NCI-H128 (cell line): Measurements from ENCODE around the gene LRRC10B.

Experiments
- DNase-seq: peaks from one replicate; lab custom pipeline; 2025; ENCODE audit not compliant: unreplicated experiment; lab: John Stamatoyannopoulos, UW

Gene LRRC10B

DNA sequence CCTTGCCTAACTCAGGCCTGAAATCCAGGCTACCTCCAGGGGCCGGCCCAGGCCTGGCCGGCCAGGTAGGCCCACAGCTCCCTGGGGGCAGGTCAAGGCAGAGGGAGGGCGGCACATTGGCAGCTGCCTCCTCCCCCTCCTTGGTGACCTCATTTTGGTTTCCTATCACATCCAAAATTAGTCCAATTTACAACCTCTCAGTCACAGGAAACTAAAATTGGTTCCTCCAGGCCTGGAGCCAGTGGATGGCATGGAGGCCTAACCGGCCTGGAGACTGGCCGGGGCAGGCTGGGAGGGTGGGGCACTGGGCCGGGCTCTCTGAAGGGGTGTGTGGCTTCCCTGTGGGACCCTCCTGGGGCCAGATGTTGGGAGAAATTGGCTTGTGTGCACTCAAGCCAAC is 35.9 kb downstream of the LRRC10B start:
- no peak for DNase-seq

DNA sequence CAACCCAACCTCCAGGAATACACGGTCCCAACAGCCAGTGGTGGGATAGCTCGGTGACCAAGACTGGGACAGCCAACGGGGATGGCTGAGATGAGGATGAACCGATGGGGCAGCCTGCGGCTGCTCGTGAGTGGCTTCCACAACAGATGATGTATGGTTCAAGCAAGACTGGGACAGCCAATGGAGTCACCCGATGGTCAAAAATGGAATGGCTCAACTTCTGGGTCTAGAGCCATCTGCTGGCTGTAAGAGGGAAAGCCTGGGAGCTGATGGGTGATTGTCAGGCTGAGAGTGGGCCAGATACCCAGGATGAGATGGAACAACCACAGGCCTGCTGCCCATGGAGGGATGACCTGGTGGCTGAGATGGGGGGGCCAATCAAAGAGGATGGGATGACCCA is 36.8 kb downstream of the LRRC10B start:
- no peak for DNase-seq

DNA sequence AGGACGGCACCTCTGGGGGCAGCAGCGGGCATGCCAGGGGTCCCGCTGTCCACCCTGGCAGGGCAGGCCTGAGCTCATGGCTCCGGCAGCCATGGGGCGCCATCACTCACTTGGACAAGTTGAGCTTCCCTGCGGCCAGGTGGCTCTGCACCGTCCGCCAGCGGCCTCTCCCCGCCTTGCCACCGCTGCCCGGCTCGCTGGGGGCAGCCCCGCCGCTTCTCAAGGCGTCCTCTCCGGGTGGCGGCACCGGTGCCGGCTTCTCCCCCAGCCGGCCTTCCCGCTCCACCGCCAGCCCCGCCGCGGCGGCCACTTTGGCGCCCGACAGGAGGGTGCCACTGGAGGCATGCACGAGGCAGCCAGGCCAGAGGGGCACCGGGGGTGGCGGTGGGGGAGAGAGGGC is 37.4 kb downstream of the LRRC10B start:
- no peak for DNase-seq

DNA sequence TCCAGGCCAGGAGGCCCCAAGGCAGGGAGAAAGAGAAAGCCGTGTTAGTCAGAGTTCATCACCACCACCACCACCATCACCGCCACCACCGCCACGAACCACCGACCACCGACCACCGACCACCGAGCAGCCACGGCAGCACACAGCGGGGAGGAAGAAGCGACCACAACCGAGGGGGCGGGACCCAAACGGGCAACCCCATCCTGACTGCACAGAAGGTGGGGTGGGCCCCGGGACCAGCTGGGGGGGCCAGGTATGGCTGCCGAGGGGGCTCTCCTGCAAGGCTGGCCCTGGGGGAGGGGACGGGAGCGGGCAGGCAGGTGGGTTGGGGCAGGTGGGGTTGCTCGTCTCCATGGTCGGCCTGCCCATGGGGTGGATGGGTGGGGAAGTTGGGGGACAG is 38.1 kb downstream of the LRRC10B start:
- no peak for DNase-seq

DNA sequence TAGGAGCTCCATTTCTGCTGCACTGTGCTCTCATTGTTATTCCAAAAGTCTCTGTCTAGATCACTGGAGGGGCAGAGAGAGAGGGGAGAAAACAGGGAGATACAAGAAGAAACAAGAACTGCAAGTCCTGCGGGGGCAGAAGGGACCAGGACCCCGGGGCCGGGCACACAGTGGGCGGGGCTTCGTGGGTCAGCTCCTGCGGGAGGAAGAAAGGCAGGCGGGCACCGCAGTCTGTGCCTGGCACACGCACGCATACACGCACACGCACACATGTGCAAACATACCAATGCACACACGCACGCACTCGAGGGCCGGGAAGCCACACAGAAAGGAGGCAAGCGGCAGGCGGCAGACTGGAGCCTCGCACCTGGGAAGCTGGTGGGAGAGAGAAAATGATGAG is 38.7 kb downstream of the LRRC10B start:
- no peak for DNase-seq

GRCh38 chr11:61549177-61549576 is 40.6 kb downstream of the LRRC10B start:
- DNase-seq: no peak

DNA sequence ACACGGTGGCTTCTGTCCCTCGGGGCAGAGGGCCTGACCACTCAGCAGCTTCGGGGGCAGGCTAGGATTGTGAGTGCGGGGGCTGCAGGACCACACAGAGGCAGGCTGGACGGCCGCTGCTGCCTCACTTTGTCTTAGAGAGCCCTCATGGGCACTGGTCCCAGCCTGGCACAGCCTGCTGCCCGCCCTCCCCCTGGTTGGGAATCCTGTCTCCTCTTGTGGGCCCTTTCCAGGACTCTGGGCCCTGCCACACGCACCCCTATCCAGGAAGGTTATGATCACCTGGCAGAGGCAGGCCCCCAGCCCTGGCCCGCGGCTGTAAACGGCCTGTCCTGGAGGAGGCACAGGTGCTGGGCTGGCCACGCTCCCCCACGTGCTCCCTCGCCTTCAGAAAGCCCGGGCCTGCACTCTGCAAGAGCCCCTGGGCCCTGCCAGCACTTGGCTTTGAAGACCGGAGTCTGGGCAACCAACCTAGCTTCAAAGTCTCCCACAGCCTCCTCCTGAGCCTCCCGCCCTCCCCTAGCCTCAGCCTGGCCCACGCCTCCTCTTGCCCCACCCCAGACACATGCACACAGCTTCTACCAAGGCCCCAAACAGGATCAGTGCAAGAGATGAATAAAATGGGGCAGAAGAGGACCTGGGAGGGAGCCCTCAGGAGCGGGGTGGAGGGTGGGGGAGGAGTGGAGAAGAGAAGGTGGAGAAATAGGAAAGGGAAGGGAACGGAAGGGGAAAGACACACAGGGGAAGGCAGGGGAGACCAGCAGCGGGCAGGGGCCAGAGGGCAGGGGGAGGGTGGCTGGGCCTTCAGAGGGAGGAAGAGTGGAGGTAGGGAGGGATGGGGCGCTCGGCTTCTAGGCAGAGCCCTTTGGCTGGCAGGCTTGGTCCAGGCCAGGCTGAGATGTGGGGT is 41.4 kb downstream of the LRRC10B start:
- DNase-seq: no peak

- no peak for DNase-seq
Measured at GRCh38 chr11:61550665-61551227, 42.2 kb downstream of the LRRC10B start.

DNA sequence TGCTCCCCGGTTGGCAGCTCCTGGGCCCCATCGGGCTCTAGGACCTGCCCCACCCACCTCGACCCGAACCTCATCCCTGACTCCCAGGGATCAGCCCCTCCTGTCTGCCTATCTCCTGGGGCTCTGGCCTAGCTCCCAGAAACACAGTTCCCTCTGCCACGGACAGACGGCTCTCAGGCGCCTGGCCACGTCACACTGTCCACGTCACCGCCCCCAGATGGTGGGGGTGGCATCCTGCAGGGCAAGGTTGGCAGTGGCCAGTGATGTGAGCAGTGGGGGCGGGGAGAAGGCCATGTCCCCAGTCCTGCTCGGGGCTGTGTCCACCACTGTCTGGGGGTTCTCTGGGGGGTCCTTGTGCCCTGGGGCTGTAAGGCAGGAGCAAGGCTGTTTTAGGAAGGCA is 43.1 kb downstream of the LRRC10B start:
- no peak for DNase-seq

- DNase-seq: no peak
Measured at GRCh38 chr11:61552108-61552635, 43.6 kb downstream of the LRRC10B start.

- no peak for DNase-seq
Measured at GRCh38 chr11:61553373-61554171, 45.0 kb downstream of the LRRC10B start.

DNA sequence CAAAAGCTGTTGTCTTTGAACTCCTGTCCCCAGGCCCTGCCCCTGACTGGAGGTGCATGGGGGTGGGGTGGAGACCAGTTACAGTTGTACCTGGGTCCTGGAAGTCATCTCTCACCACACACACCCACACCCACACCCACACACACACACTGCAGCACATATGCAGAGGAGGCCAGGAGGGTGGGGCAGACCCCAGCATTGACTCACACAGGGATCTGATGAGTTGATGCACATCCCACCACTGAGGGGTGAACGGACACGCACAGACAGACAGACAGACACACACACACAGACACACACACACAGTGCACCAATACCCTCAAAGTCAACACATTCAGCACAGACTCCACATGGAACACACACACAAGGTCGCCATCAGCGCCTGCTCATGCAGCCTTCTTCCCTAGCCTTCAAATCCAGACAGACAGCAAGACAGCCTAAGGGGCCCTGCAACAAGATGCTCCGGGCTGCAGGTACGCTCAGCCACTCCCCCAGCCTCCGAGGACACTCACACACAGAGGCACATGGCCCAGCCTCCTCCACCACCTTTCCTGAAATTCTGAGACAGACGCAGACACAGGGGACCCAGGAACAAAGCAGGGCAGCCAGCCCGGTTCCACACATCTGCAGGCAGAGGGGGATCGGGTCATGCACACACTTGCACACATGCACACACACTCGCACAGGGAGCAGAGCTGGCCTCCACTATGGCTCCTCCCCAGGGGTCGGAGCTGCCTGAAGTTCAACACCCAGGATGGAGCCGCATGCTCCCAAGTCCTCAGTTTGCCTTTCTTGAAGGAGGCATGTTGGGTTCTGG is 45.8 kb downstream of the LRRC10B start:
- no peak for DNase-seq

GRCh38 chr11:61555051-61555969 is 46.8 kb downstream of the LRRC10B start:
- DNase-seq: no peak

DNA sequence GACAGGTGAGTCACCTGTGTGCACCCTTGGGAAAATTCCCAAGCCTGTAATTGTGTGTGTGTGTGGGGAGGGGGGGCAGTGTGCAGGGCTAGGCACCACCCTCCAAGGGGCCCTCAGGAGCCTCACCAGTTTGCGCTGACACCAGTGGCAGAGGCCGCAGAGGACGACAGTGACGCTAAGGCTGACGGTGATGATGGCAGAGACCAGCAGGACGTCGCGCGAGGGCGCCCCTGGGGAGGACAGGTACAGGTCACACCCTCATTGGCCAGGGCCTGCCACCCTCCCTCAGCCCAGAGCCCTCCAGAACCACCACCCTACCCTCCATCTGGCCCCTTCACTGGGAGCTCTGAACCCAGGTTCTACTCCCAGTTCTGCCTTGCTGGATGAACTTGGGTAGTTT is 47.4 kb downstream of the LRRC10B start:
- no peak for DNase-seq

DNA sequence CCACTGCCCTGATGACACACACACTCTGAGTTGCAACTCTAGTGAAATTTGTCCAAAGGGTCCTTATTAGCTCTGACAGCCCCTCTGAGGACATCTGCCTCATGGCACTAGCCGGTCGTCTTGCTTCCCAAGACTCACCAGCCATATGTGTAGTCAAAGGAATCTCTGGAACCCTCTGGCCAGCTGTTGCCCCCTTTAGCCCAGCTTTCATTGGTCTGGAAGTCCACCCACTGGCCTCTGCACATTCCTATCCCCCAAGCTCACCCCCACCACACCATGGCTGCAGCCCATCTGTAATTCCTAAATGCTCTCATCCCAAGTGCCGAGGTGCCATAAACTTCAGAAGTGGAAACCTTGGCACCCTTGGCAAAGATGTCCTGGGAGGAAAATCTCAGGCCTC is 48.1 kb downstream of the LRRC10B start:
- DNase-seq: no peak
